ENCODE data around the gene C9orf78. TPM values are rescaled to one million over a fixed set of nuclear protein-coding genes. Genes with fewer than 3 reads are reported as not detected.

C9orf78 gene
- total and polyA plus RNA-seq, 9 of the 15 experiments (the other 6 are each of a cell fraction or from before 2014, with no cell fraction given), result 94.6 to 266 (median 202) TPM

- TF ChIP-seq NR2C1 (IDR thresholded peaks at IDR 0.05) (no peak), NR2C1 (tag; IDR thresholded peaks at IDR 0.05) (0 out of 2 replicates have a peak, but pooled peaks have one; percentile 22), ARID1B (IDR thresholded peaks at IDR 0.05) (no peak; the same call in 1 of the 2 replicates), WHSC1 (IDR thresholded peaks at IDR 0.05; ENCODE audit: low read length) (no peak), NFIC (IDR thresholded peaks at IDR 0.05) (peak; percentile 31; the same call in 1 of the 2 replicates), TCF3 (CRISPR knock-in tag; IDR thresholded peaks at IDR 0.05) (no peak), DACH1 (IDR thresholded peaks at IDR 0.05; ENCODE audit: partially characterized antibody) (no peak), RBM34 (IDR thresholded peaks at IDR 0.05; ENCODE audit: borderline replicate concordance, insufficient read depth, low read length) (peak; percentile 70; the same call in 1 of the 2 replicates), HOXB6 (CRISPR knock-in tag; IDR thresholded peaks at IDR 0.05; ENCODE audit: borderline replicate concordance) (no peak), USF1 (CRISPR knock-in tag; IDR thresholded peaks at IDR 0.05) (no peak), PURB (CRISPR knock-in tag; IDR thresholded peaks at IDR 0.05; ENCODE audit: low read depth) (no peak), NCOA2 (IDR thresholded peaks at IDR 0.05; ENCODE audit: partially characterized antibody in 2 of 2) (peak in 1 of 2 experiments; percentile 91), POLR2AphosphoS5 (IDR thresholded peaks at IDR 0.05; ENCODE audit: control insufficient read depth, insufficient read depth, low read depth, low read length) (peak; percentile 75), MECOM (CRISPR knock-in tag; IDR thresholded peaks at IDR 0.05) (no peak), HDAC6 (IDR thresholded peaks at IDR 0.05; ENCODE audit: low read depth, low read length) (no peak), MAX (CRISPR knock-in tag; IDR thresholded peaks at IDR 0.05) (peak; percentile 37; the same call in 1 of the 2 replicates), ATF1 (CRISPR knock-in tag; IDR thresholded peaks at IDR 0.05) (peak; percentile 22; the same call in 1 of the 2 replicates), ATF1 (tag; IDR thresholded peaks at IDR 0.05) (peak; percentile 97), GTF2A2 (tag; IDR thresholded peaks at IDR 0.05) (no peak), E4F1 (CRISPR knock-in tag; IDR thresholded peaks at IDR 0.05; ENCODE audit: borderline replicate concordance) (no peak), NKRF (IDR thresholded peaks at IDR 0.05; ENCODE audit: borderline replicate concordance) (no peak; the same call in 1 of the 2 replicates), ZKSCAN1 (IDR thresholded peaks at IDR 0.05; ENCODE audit: low read depth, low read length) (peak; percentile 62; the same call in 1 of the 2 replicates), TAF7 (tag; IDR thresholded peaks at IDR 0.05) (no peak), LARP7 (IDR thresholded peaks at IDR 0.05) (no peak), CBX1 (IDR thresholded peaks at IDR 0.05; ENCODE audit: low read depth) (0 out of 2 replicates have a peak, but pooled peaks have one; percentile 56)
These were observed 32.0 kb downstream of the C9orf78 start, which contains the start of gene TOR1B (continued) for GRCh38 chr9:129802833-129803675.
